ENCODE data around the gene CCR5. TPM values are rescaled to one million over a fixed set of nuclear protein-coding genes. Genes with fewer than 3 reads are reported as not detected.

The CCR5 gene
- total RNA-seq, 1 experiment from 2014 or later, result not detected

GRCh38 chr3:46367811-46368210 is 2.9 kb upstream of the CCR5 start:
- DNase-seq (ENCODE audit: low read depth, low spot score) (no peak), ATAC-seq (no peak)
- ChIA-PET POLR2A (no interaction called here), CTCF (no interaction called here)
- intact Hi-C loops (cut with micrococcal nuclease; ENCODE audit: unreplicated experiment), result no loop called here
- H3K27me3 ChIP-seq (ENCODE audit: control insufficient read depth, insufficient read depth, low read length), result no peaks in the 10 kb centered on the region; the same call in 1 of the 2 replicates
- no peak overlapping the region for H3K27ac ChIP-seq (ENCODE audit: low read length)
- no peak overlapping the region for H3K4me3 ChIP-seq (ENCODE audit: low read depth in 2 of 2, low read length in 2 of 2)
- TF ChIP-seq POLR2AphosphoS5 (IDR thresholded peaks at IDR 0.05; ENCODE audit: low read depth, low read length) (no peak), TCF7L2 (IDR thresholded peaks at IDR 0.05; ENCODE audit: low read depth, low read length) (no peak), SIN3A (IDR thresholded peaks at IDR 0.05; ENCODE audit: borderline replicate concordance, insufficient read depth, low read depth, low read length) (no peak), CTCF (IDR thresholded peaks at IDR 0.05) (no peak)
- TF ChIP-seq, protein P1, sequence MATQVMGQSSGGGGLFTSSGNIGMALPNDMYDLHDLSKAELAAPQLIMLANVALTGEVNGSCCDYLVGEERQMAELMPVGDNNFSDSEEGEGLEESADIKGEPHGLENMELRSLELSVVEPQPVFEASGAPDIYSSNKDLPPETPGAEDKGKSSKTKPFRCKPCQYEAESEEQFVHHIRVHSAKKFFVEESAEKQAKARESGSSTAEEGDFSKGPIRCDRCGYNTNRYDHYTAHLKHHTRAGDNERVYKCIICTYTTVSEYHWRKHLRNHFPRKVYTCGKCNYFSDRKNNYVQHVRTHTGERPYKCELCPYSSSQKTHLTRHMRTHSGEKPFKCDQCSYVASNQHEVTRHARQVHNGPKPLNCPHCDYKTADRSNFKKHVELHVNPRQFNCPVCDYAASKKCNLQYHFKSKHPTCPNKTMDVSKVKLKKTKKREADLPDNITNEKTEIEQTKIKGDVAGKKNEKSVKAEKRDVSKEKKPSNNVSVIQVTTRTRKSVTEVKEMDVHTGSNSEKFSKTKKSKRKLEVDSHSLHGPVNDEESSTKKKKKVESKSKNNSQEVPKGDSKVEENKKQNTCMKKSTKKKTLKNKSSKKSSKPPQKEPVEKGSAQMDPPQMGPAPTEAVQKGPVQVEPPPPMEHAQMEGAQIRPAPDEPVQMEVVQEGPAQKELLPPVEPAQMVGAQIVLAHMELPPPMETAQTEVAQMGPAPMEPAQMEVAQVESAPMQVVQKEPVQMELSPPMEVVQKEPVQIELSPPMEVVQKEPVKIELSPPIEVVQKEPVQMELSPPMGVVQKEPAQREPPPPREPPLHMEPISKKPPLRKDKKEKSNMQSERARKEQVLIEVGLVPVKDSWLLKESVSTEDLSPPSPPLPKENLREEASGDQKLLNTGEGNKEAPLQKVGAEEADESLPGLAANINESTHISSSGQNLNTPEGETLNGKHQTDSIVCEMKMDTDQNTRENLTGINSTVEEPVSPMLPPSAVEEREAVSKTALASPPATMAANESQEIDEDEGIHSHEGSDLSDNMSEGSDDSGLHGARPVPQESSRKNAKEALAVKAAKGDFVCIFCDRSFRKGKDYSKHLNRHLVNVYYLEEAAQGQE (IDR thresholded peaks at IDR 0.05; ENCODE audit: insufficient read depth in 1 of 2, low read depth in 2 of 2, low read length in 1 of 2), result no peak
- no TSS peak for BruUV-seq (replicated peaks)
- H3K36me3 ChIP-seq (ENCODE audit: control insufficient read depth, insufficient read depth, low read length), result no peaks in the 10 kb centered on the region
- no peaks in the 10 kb centered on the region for H3K9me3 ChIP-seq (ENCODE audit: control insufficient read depth, insufficient read depth, low read depth, low read length)
- no peaks in the 10 kb centered on the region for H3K4me1 ChIP-seq (ENCODE audit: control insufficient read depth, insufficient read depth, low read length)
- in situ Hi-C loops (cut with HindIII; ENCODE audit: low pct_unique_long_range_greater_than_20kb, low sequenced_read_pairs), result no loop called here

- Histone ChIP-seq H3K27me3 (ENCODE audit: control insufficient read depth, insufficient read depth, low read length) (no peaks in the 10 kb centered on the region; the same call in 1 of the 2 replicates), H3K4me1 (ENCODE audit: control insufficient read depth, insufficient read depth, low read length) (no peaks in the 10 kb centered on the region), H3K9me3 (ENCODE audit: control insufficient read depth, insufficient read depth, low read depth, low read length) (no peaks in the 10 kb centered on the region), H3K36me3 (ENCODE audit: control insufficient read depth, insufficient read depth, low read length) (no peaks in the 10 kb centered on the region), H3K27ac (ENCODE audit: low read length) (no peak overlapping the region), H3K4me3 (ENCODE audit: low read depth in 2 of 2, low read length in 2 of 2) (no peak overlapping the region)
- intact Hi-C loops (cut with micrococcal nuclease; ENCODE audit: unreplicated experiment), result no loop called here
- no peak for DNase-seq (ENCODE audit: low read depth, low spot score)
- peak; percentile 73 for ATAC-seq
- POLR2A ChIA-PET, result no interaction called here
- TF ChIP-seq TCF7L2 (IDR thresholded peaks at IDR 0.05; ENCODE audit: low read depth, low read length) (no peak), POLR2AphosphoS5 (IDR thresholded peaks at IDR 0.05; ENCODE audit: low read depth, low read length) (no peak), CTCF (IDR thresholded peaks at IDR 0.05) (peak; percentile 30)
- BruUV-seq (replicated peaks), result no TSS peak
- in situ Hi-C loops (cut with HindIII; ENCODE audit: low pct_unique_long_range_greater_than_20kb, low sequenced_read_pairs), result no loop called here
- CTCF ChIA-PET, result interaction anchor here (0.9 kb wide), 1 partner anchor 281 kb away, joined by 20 read pairs; no protein-coding TSS in a partner anchor
Observed at GRCh38 chr3:46368569-46368968, 2.2 kb upstream of the CCR5 start.

All from Panc1 (cell line).